ENCODE measurements around the gene DCBLD1.

DCBLD1 gene

DNA sequence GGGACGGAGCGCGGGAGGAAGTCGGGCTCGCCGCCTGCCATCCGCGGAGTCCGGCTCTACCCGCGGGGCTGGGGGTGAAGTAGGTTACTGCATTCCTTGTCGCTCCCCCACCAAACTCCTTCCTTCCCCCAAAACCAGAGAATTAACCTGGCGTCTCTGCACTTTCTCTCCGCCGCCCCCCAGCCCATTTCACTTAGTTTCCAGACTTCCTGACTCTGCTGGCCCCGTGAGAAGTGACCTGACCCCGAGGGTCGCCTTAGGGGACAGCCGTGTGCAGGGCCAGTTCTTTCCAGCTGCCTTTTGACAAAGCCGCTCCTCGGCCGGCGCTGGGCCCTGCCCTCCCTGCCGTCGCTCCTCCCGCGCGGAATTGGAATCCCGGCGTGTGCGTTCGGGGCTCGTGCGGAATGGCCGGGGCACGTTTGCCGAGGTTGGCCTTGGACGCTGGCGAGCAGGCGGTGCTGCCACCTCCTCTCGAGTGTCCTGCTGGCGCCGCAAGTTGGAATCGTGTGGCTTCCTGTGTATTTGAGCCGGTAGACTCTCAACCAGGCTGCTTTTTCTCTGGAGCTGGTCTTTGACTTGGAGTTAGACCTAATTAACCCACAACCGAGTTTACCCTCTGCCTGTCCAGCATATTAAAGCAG, 650 bp downstream of the DCBLD1 start (continued):
- TF ChIP-seq, protein P1, sequence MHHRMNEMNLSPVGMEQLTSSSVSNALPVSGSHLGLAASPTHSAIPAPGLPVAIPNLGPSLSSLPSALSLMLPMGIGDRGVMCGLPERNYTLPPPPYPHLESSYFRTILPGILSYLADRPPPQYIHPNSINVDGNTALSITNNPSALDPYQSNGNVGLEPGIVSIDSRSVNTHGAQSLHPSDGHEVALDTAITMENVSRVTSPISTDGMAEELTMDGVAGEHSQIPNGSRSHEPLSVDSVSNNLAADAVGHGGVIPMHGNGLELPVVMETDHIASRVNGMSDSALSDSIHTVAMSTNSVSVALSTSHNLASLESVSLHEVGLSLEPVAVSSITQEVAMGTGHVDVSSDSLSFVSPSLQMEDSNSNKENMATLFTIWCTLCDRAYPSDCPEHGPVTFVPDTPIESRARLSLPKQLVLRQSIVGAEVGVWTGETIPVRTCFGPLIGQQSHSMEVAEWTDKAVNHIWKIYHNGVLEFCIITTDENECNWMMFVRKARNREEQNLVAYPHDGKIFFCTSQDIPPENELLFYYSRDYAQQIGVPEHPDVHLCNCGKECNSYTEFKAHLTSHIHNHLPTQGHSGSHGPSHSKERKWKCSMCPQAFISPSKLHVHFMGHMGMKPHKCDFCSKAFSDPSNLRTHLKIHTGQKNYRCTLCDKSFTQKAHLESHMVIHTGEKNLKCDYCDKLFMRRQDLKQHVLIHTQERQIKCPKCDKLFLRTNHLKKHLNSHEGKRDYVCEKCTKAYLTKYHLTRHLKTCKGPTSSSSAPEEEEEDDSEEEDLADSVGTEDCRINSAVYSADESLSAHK (tag by site-specific recombination; IDR thresholded peaks at IDR 0.05), result no peak
- TF ChIP-seq KLF9 (tag by site-specific recombination; IDR thresholded peaks at IDR 0.05; ENCODE audit: low read depth) (no peak), ZNF423 (tag by site-specific recombination; IDR thresholded peaks at IDR 0.05) (no peak), GLI2 (tag by site-specific recombination; IDR thresholded peaks at IDR 0.05; ENCODE audit: borderline replicate concordance, low read depth) (no peak), SP7 (tag by site-specific recombination; IDR thresholded peaks at IDR 0.05) (peak; percentile 25; the same call in 1 of the 2 replicates), ZNF701 (tag by site-specific recombination; IDR thresholded peaks at IDR 0.05) (no peak), ZNF140 (tag by site-specific recombination; IDR thresholded peaks at IDR 0.05) (no peak), WT1 (tag by site-specific recombination; IDR thresholded peaks at IDR 0.05) (no peak), ZNF132 (tag by site-specific recombination; IDR thresholded peaks at IDR 0.05; ENCODE audit: borderline replicate concordance) (no peak), ZNF292 (tag by site-specific recombination; IDR thresholded peaks at IDR 0.05; ENCODE audit: borderline replicate concordance, low read depth) (no peak), ZNF335 (tag by site-specific recombination; conservative IDR thresholded peaks at IDR 0.05) (peak; percentile 94), ZNF146 (tag by site-specific recombination; IDR thresholded peaks at IDR 0.05) (no peak), ZNF600 (tag by site-specific recombination; IDR thresholded peaks at IDR 0.05) (peak; percentile 77), ZNF239 (tag by site-specific recombination; IDR thresholded peaks at IDR 0.05) (no peak), MYNN (tag by site-specific recombination; IDR thresholded peaks at IDR 0.05; ENCODE audit: borderline replicate concordance) (no peak), ZNF654 (tag by site-specific recombination; IDR thresholded peaks at IDR 0.05; ENCODE audit: low read depth) (no peak), FEZF1 (tag by site-specific recombination; IDR thresholded peaks at IDR 0.05) (no peak), TCF7L2 (IDR thresholded peaks at IDR 0.05; ENCODE audit: borderline replicate concordance, low read depth, low read length) (no peak), ZEB2 (tag by site-specific recombination; IDR thresholded peaks at IDR 0.05) (no peak), GLI4 (tag by site-specific recombination; IDR thresholded peaks at IDR 0.05) (no peak), ZNF621 (tag by site-specific recombination; IDR thresholded peaks at IDR 0.05) (no peak), ZNF529 (tag by site-specific recombination; IDR thresholded peaks at IDR 0.05; ENCODE audit: insufficient replicate concordance) (no peak)
- TF ChIP-seq, protein P2, sequence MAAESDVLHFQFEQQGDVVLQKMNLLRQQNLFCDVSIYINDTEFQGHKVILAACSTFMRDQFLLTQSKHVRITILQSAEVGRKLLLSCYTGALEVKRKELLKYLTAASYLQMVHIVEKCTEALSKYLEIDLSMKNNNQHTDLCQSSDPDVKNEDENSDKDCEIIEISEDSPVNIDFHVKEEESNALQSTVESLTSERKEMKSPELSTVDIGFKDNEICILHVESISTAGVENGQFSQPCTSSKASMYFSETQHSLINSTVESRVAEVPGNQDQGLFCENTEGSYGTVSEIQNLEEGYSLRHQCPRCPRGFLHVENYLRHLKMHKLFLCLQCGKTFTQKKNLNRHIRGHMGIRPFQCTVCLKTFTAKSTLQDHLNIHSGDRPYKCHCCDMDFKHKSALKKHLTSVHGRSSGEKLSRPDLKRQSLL (tag by site-specific recombination; IDR thresholded peaks at IDR 0.05), result no peak
- TF ChIP-seq, protein P3, sequence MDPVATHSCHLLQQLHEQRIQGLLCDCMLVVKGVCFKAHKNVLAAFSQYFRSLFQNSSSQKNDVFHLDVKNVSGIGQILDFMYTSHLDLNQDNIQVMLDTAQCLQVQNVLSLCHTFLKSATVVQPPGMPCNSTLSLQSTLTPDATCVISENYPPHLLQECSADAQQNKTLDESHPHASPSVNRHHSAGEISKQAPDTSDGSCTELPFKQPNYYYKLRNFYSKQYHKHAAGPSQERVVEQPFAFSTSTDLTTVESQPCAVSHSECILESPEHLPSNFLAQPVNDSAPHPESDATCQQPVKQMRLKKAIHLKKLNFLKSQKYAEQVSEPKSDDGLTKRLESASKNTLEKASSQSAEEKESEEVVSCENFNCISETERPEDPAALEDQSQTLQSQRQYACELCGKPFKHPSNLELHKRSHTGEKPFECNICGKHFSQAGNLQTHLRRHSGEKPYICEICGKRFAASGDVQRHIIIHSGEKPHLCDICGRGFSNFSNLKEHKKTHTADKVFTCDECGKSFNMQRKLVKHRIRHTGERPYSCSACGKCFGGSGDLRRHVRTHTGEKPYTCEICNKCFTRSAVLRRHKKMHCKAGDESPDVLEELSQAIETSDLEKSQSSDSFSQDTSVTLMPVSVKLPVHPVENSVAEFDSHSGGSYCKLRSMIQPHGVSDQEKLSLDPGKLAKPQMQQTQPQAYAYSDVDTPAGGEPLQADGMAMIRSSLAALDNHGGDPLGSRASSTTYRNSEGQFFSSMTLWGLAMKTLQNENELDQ (tag by site-specific recombination; IDR thresholded peaks at IDR 0.05; ENCODE audit: low read depth), result no peak
- TF ChIP-seq, protein P4, sequence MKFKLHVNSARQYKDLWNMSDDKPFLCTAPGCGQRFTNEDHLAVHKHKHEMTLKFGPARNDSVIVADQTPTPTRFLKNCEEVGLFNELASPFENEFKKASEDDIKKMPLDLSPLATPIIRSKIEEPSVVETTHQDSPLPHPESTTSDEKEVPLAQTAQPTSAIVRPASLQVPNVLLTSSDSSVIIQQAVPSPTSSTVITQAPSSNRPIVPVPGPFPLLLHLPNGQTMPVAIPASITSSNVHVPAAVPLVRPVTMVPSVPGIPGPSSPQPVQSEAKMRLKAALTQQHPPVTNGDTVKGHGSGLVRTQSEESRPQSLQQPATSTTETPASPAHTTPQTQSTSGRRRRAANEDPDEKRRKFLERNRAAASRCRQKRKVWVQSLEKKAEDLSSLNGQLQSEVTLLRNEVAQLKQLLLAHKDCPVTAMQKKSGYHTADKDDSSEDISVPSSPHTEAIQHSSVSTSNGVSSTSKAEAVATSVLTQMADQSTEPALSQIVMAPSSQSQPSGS (tag by site-specific recombination; IDR thresholded peaks at IDR 0.05; ENCODE audit: low read depth), result no peak
- TF ChIP-seq, protein P5, sequence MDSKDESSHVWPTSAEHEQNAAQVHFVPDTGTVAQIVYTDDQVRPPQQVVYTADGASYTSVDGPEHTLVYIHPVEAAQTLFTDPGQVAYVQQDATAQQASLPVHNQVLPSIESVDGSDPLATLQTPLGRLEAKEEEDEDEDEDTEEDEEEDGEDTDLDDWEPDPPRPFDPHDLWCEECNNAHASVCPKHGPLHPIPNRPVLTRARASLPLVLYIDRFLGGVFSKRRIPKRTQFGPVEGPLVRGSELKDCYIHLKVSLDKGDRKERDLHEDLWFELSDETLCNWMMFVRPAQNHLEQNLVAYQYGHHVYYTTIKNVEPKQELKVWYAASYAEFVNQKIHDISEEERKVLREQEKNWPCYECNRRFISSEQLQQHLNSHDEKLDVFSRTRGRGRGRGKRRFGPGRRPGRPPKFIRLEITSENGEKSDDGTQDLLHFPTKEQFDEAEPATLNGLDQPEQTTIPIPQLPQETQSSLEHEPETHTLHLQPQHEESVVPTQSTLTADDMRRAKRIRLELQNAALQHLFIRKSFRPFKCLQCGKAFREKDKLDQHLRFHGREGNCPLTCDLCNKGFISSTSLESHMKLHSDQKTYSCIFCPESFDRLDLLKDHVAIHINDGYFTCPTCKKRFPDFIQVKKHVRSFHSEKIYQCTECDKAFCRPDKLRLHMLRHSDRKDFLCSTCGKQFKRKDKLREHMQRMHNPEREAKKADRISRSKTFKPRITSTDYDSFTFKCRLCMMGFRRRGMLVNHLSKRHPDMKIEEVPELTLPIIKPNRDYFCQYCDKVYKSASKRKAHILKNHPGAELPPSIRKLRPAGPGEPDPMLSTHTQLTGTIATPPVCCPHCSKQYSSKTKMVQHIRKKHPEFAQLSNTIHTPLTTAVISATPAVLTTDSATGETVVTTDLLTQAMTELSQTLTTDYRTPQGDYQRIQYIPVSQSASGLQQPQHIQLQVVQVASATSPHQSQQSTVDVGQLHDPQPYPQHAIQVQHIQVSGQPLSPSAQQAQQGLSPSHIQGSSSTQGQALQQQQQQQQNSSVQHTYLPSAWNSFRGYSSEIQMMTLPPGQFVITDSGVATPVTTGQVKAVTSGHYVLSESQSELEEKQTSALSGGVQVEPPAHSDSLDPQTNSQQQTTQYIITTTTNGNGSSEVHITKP (tag by site-specific recombination; IDR thresholded peaks at IDR 0.05), result no peak
- TF ChIP-seq, protein P6, sequence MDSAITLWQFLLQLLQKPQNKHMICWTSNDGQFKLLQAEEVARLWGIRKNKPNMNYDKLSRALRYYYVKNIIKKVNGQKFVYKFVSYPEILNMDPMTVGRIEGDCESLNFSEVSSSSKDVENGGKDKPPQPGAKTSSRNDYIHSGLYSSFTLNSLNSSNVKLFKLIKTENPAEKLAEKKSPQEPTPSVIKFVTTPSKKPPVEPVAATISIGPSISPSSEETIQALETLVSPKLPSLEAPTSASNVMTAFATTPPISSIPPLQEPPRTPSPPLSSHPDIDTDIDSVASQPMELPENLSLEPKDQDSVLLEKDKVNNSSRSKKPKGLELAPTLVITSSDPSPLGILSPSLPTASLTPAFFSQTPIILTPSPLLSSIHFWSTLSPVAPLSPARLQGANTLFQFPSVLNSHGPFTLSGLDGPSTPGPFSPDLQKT (IDR thresholded peaks at IDR 0.05; ENCODE audit: borderline replicate concordance, low read depth, low read length), result no peak
